Measurements from ENCODE around the gene CCDC27.

Gene CCDC27

DNA sequence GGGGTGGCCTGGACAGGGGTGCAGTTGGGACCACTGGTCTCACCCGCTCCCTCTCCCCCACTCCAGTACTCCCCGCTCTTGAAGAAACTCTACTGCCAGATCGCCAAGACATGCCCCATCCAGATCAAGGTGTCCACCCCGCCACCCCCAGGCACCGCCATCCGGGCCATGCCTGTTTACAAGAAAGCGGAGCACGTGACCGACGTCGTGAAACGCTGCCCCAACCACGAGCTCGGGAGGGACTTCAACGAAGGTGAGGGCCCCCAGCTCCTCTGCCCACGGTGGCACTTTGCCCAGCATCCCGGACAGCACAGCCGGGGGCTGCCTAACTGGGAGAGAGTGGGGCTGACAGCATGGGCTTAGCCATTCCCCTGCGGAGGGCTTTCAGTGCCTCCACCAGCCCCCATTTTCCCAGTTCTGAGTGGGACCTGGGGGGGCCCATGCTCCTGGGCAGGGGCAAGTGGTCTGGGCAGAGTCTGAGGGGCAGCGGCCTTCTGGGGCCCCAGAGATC is 30.2 kb upstream of the CCDC27 start:
- DNase-seq: no peak

DNA sequence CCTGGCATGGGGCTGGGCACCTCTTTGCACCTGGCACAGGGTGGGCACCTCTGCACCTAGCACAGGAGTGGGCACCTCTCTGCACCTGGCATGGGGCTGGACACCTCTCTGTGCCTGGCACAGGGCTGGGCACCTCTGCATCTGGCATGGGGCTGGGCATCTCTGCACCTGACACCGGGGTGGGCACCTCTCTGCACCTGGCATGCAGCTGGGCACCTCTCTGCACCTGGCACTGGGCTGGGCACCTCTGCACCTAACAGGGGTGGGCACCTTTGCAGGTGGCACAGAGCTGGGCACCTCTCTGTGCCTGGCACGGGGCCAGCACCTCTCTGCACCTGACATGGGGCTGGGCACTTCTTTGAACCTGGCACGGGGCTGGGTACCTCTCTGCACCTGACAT is 29.4 kb upstream of the CCDC27 start:
- DNase-seq: no peak

DNA sequence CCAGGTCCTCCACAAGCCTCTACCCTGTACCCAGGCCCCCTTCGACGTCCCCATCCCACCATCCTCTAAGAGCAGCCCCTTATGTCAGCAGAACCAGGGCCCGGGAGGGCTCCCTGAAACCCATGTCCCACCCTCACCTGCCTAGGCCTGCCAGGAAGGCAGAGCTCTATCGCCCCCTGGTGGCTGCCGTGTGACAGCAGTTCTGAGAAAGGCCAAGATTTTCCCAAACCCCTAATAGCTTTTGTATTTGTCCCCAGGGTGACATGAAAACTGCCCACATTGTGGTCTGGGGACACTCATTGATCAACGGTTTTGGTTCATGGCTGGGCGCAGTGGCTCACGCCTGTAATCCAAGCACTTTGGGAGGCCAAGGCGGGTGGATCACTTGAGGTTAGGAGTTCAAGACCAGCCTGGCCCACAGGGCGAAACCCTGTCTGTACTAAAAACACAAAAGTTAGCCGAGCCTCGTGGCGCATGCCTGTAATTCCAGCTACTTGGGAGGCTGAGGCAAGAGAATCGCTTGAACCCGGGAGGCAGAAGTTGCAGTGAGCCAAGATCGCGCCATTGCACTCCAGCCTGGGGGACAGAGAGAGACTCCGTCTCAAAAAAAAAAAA is 27.7 kb upstream of the CCDC27 start:
- peak; percentile 63 to 66 for DNase-seq

DNA sequence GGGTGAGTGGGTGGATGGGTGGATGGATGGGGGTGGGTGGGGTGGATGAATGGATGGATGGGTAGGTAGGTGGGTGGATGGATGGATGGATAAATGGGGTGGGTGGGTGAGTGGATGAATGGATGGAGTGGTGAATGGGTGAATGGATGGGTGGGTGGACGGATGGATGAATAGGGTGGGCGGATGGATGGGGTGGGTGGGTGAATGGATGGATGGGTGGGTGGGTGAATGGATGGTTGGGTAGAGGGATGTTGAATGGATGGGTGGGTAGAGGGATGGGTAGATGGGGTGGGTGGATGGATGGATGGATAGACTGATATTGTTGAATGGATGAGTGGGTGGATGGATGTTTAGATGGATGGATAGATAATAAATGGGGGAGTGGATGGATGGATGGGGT is 26.9 kb upstream of the CCDC27 start:
- DNase-seq: no peak

DNA sequence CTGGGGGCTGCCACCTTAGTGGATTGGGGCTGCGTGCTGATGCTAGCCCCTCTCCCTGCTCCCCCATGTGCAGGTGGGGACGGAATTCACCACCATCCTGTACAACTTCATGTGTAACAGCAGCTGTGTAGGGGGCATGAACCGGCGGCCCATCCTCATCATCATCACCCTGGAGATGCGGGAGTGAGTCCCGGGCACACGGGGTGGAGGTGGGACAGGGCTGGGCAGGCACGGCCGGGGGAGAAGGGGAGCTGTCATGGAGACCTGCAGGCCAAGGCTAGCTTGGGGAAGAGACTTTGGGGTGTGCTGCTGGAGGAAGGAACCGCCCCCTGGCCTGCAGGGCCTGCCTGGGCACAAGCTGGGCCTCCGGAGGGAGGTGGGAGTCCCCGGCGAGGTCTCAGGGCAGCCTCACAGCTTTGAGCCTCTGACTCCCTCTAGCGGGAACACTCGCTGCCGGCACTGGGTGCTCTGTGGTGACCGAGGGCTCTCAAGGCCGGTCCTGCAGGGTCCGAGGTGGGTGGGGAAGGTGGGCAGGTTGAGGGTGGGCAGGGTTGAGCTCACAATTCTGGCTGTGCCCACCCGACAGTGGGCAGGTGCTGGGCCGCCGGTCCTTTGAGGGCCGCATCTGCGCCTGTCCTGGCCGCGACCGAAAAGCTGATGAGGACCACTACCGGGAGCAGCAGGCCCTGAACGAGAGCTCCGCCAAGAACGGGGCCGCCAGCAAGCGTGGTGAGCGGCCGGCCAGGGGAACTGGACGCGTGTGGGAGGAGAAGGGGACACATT is 25.0 kb upstream of the CCDC27 start:
- no peak for DNase-seq

- DNase-seq: no peak
Observed at GRCh38 chr1:3727825-3728776, 24.1 kb upstream of the CCDC27 start.

- DNase-seq: no peak
Observed at GRCh38 chr1:3729594-3730542, 22.4 kb upstream of the CCDC27 start.

DNA sequence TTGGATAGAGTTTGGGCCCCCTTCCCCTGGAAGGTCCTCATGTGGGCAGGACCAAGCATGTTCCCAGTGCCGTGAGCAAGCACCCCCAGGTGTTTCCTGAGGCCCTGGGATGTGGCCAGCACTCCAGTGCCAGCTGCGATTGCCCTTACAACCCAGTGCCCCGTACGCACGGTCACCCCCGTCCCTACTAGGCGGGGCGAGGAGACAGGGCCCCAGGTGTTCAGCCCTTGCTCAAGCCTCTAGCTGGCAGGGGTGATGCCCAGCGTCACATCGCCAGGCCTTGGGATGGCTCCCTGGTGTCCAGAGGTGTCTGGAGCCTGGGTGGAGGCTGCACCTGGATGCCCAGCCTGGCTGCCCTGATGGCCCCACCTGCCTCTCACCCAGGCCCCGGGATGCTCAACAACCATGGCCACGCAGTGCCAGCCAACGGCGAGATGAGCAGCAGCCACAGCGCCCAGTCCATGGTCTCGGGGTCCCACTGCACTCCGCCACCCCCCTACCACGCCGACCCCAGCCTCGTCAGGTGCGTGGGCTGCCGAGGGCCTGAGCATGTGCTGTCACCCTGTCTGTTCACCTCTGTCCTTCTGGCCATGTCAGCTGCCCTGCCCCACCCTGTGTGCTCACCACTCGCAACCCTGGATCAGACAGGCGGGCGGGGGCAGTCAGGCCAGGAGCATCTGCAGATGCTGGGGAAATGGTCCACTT is 21.6 kb upstream of the CCDC27 start:
- DNase-seq: no peak

DNA sequence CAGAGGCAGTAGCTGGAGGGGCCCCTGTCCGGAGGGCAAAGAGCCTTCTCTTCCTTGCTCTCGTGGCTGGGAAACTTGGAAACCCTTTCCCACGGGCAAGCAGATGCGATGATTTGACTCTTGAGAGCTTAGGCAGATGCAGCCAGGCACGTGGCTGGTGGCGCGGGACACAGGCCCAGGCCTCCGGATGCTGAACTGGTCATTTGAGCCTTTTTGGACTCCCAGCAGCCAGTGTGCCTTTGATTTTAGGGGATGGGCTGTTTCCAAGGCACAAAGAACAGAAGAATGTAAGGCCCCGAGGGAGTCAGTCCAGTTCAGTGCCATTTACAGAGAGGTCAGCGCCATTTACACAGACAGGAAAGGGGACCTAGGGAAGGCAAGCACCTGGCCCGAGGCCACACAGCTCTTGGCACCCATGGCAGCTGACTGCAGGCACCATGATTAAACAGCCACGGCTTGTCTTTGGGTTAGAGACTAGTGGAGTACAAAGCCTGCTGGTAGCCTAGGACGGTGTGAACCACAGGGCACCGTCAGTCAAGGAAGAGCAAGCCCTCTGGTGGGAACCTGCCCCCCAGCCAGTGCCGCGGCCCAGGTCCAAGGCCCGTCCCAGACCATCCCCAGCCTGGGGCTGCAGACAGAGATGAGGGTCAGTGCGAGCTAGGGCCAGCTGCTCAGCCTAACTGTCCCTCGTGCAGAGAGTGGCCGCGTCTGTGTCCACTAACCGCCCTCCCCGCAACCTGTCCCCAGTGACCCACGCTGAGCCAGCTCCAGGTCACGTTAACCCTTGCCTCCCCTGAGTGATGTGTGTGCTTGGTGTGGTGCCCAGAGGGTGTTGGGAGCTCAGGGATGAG is 20.4 kb upstream of the CCDC27 start:
- DNase-seq: no peak

DNA sequence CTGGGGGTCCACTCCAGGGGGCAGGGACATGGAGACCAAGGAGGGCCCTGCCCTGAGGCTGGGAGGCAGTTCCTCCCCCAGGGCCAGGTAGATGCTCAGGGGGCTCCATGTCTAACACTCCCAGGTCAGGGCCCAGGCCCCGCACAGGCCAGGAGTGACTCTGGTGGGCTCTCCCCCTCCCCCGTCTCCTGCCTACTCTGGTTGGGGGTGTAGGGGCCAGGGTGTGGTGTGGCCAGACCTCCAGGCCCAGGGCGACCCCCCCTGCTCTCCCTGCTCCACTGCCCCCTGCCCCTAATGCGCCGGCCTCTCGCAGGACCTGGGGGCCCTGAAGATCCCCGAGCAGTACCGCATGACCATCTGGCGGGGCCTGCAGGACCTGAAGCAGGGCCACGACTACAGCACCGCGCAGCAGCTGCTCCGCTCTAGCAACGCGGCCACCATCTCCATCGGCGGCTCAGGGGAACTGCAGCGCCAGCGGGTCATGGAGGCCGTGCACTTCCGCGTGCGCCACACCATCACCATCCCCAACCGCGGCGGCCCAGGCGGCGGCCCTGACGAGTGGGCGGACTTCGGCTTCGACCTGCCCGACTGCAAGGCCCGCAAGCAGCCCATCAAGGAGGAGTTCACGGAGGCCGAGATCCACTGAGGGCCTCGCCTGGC is 19.7 kb upstream of the CCDC27 start:
- DNase-seq: no peak

DNA sequence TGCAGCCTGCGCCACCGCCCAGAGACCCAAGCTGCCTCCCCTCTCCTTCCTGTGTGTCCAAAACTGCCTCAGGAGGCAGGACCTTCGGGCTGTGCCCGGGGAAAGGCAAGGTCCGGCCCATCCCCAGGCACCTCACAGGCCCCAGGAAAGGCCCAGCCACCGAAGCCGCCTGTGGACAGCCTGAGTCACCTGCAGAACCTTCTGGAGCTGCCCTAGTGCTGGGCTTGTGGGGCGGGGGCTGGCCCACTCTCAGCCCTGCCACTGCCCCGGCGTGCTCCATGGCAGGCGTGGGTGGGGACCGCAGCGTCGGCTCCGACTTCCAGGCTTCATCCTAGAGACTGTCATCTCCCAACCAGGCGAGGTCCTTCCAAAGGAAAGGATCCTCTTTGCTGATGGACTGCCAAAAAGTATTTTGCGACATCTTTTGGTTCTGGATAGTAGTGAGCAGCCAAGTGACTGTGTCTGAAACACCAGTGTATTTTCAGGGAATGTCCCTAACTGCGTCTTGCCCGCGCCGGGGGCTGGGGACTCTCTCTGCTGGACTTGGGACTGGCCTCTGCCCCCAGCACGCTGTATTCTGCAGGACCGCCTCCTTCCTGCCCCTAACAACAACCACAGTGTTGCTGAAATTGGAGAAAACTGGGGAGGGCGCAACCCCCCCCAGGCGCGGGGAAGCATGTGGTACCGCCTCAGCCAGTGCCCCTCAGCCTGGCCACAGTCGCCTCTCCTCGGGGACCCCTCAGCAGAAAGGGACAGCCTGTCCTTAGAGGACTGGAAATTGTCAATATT is 19.0 kb upstream of the CCDC27 start:
- no peak for DNase-seq

DNA sequence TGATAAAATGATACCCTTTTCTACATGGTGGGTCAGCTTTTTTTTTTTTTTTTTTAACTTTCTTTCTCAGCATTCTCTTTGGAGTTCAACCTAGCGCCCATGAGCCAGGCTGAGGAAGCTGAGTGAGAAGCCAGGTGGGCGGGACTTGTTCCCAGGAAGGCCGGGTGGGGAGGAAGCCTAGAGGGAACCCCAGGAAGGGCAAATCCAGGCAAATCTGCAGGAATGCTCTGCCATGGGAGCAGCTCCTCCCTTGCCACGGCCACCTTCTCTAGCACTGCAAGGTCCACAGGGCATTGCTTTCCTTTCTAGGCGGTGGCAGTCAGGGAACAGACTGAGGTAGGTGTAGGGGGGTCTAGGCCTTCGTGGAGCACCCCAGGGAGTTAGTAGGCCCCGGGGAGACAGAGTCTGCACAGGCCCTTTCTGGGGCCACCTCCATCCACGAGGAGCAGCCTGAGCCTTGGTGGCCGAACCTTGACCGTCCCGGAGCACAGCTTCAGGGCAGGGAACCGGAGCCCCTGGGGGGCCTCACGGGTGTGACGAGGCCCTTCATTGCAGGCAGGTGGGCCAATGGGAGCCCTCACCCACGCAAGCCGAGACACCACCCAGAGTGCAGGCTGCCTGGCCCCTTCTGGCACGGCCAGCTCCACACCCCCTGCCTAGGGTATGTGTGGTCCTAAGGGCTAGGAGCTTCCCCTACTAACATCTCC is 18.2 kb upstream of the CCDC27 start:
- no peak for DNase-seq

DNA sequence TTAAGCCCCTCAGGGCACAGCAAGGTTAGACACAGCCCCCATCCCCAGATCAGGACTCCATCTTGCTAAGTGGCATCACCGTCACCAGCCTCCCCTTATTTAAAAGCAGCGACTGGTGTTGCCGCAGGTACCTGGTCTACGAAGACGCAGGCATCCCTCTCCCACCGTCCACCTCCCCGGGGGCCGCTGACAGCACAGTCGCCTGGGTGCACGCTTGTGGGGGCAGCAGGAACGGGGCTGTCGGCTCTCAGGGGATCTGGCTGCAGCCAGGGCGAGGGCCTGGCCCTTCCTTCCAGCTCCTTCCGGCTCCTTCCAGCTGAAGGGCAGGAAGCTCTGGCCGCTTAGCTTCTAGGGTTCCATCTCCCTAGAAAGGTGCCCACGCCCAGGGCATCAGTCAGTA is 17.6 kb upstream of the CCDC27 start:
- no peak for DNase-seq

DNA sequence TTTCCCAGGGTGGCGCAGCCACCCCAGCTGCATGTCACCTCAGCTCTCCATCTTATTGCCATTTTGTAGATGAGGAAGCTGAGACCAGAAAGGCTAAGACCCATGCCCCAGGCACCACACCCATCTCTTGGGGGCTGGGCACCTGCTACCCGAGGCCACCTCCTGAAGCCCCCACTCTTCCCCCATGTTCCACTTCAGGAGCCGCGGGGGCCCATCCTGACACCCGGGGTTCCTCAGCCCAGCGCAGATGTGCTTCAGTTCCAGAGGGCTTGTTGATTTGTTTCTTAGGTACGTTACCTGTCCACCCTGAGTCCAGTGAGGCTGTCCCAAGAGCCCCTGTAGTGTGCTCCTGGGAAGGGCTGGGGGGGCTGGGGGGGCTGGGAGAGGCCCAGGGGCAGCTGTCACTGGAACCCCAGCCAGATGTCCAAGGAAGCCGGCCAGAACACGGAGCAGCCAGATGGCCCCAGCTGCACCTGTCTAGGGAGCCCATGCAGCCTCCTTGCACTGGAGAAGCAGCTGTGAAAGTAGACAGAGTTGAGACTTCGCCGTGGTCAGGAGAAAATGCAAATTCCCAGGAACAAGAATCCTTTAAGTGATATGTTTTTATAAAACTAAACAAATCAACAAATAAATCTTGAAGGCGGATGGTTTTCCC is 17.1 kb upstream of the CCDC27 start:
- DNase-seq: no peak

GRCh38 chr1:3735688-3736087 is 16.6 kb upstream of the CCDC27 start:
- no peak for DNase-seq

DNA sequence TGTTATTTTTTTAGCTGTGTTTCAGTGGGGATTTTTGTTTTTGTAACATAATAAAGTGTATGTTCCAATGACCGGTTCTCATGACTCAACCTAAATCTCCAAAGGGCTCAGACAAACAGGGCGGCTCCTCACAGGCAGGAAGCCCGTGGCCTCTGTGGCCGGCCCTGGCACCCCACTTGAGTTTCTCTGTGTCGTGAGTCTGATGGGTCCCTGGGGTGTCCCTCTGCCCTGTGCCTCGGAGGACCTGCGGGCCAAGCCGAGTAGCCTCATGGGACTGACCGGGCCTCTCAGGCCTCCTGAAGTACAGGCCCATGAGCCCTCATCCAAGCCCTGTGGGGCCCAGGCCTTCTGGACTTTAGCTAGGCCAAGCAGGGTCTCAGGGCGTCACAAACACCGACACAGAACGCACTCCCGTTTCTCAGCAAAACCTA is 16.1 kb upstream of the CCDC27 start:
- DNase-seq: no peak

DNA sequence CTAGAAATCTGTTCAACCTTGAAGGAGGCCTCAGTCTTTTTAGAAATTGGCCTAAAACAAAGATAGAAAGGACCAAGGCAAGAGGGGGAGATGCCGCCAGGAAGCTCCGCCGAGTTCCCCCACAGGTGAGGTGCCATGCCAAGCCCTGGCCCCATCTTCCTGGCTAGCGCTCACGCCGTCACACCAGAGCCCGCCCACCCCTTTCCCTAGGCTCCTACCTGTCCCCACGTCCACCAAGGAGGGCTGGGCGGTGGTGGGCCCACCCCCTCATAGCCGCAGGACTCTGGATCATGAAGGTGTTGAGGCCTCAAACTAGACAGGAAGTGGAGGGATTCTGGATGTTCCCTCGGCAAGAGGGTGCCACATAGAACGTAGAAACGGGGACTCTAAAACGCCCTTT is 15.5 kb upstream of the CCDC27 start:
- DNase-seq: no peak

GRCh38 chr1:3738943-3739342 is 13.3 kb upstream of the CCDC27 start:
- DNase-seq: no peak
